GM13977 (cell line): ENCODE results near the gene TTN.

Source experiments
- DNase-seq: peaks from one replicate; pipeline ENCODE4 v3.0.0; 2012; ENCODE audit warnings: low spot score
- in situ Hi-C: fragments of 300-500 bp; cut with MboI; formaldehyde crosslinking; loops from one replicate; pipeline ENCODE4 v1.12.0; 2022; ENCODE audit warnings: low sequenced_read_pairs, low pct_unique_long_range_greater_than_20kb, mixed read lengths, inconsistent platforms; ENCODE audit not compliant: unreplicated experiment
- TF ChIP-seq, protein P1 (sequence below): IDR thresholded peaks from 2 replicates; pipeline ENCODE4 v1.5.1; 2012; ENCODE audit warnings: mild to moderate bottlenecking, control low read depth; ENCODE audit not compliant: insufficient read depth; ENCODE audit errors: extremely low read depth, missing control alignments

The TTN gene

DNA sequence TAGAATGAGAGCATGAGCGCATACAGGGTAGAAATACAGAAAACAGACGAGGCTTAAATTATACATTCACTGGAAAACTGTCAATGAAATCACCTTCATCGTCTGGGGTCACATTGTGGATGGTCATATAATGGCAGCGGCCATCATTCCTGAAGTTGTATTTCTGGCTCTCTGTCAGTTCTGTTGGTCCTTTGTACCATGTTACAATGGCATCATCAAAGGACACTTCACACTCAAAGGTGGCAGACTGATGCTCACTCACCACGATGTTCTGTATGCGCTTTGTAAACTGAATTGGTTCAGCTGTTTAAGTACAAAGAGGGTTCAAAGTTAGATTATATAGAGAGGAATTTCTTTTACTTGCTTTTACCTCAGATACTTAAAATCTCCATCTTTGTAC lies 104.9 kb downstream of the TTN start:
- in situ Hi-C loops: no loop called here
- no peak for DNase-seq
- TF ChIP-seq, protein P1, sequence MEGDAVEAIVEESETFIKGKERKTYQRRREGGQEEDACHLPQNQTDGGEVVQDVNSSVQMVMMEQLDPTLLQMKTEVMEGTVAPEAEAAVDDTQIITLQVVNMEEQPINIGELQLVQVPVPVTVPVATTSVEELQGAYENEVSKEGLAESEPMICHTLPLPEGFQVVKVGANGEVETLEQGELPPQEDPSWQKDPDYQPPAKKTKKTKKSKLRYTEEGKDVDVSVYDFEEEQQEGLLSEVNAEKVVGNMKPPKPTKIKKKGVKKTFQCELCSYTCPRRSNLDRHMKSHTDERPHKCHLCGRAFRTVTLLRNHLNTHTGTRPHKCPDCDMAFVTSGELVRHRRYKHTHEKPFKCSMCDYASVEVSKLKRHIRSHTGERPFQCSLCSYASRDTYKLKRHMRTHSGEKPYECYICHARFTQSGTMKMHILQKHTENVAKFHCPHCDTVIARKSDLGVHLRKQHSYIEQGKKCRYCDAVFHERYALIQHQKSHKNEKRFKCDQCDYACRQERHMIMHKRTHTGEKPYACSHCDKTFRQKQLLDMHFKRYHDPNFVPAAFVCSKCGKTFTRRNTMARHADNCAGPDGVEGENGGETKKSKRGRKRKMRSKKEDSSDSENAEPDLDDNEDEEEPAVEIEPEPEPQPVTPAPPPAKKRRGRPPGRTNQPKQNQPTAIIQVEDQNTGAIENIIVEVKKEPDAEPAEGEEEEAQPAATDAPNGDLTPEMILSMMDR: no peak

DNA sequence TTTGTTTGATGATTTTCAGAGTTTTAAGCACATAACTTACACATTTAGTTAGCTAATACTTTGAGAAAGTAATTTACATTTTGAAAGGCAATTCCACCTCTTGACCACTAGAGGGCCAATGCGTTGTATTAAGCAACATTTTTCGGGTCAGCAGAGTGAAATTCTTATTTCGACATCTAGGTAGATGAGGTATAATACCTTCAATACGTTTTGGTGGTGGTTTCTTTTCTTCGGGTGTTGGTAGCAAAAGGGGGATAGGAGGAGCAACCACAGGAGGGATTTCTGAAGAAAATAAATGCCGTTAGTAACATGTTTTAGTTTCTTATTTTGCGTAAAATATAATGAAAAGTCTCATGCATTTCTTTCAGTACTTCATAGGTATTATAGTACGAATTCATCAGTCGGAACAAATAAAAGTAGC lies 106.3 kb downstream of the TTN start:
- DNase-seq: peak; percentile 25

DNA sequence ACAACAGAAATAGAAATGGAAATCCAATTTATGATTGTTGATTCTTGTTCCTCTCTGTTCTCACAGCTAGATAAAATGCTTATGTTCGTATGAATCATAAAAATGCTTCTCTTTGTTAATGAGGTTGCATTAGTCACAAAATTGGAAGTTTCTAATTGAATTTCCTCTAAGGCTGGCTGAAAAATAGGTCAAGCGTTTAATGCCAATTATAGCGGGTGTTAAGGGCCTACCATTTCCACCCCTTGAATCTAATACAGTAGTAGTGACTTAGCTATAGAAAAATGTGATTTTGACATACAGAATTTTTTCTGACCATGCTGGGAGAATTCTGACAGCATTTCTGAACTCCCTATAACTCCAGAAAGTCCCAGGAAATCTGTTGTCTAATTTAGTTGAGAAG lies 107.1 kb downstream of the TTN start:
- TF ChIP-seq, protein P1: no peak
- in situ Hi-C loops: no loop called here
- DNase-seq: no peak

More for the DNA sequence above, 106.3 kb downstream of the TTN start:
- TF ChIP-seq, protein P1: peak; percentile 75
- in situ Hi-C loops: no loop called here

DNA sequence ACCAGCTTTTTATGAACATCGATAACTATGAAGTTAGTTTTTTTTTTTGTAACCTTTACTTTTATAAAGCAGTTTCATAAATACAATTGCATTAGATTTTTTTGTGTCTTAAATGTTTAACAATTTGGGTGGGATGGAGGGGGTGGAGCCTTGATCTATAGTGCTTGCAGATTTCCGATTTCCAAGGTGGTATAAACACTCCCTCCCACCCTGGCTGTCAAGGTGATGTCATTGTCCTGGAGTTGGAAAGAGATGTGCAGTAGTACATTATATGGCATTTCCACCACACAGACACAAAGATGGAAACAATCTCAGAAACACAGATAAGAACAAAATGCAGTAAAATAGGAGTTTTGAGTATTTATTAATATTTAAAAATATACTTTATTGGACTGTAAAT lies 114.4 kb downstream of the TTN start:
- TF ChIP-seq, protein P1: no peak
- in situ Hi-C loops: no loop called here
- DNase-seq: no peak

DNA sequence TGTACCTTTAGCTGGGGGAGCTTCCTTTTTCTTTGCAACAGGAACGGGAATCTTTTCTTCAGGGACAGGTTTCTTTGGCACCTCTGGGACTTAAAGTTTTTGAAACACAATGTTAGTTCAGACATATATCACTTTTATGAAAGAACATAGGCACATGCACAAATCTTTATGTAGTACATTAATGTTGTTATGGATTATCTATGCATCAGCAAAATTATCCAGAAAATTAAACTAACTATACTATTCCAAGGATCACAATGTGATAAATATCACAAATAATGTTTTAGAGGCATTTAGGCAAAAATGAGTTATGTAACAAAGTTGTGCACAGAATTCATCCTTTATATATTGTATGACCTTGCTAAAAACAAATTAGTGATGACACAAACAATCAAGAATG lies 117.4 kb downstream of the TTN start:
- no peak for DNase-seq
- TF ChIP-seq, protein P1: no peak
- in situ Hi-C loops: no loop called here

DNA sequence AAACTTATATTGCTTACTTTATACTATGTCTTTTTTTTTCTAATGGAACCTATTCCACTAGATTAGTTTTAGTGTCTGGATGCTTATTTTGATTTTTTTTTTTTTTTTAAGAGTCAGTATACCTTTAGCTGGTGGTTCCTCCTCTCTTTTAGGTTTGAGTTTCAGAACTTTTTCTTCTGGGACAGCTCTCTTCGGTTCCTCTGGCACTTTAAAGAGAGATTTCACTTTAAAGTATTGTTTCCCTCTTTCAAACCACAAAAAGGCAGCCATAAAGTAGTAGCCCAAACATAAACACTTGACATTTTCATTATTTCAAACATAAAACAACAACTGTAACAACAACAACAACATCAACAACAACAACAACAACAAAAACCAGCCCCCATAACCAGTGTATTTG lies 123.3 kb downstream of the TTN start:
- TF ChIP-seq, protein P1: no peak
- DNase-seq: no peak
- in situ Hi-C loops: no loop called here

DNA sequence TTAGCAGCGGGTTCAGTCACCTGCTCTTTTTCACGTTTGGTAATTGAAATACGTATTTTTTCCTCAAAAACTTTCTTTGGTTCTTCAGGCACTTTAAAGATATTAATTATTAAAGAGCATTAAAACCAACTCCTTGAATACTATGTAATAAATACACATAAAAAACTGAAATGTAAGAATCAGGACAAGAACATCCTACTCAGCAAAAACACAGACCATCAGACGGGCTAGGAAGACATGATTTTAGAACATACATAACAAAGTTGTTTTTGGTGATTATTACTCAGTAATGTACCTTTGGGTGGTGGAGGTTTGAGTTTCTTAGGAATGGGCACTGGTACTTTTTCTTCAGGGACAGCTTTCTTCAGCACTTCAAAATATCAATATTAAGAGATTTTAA lies 126.1 kb downstream of the TTN start:
- no peak for DNase-seq
- TF ChIP-seq, protein P1: no peak
- in situ Hi-C loops: no loop called here
